OCI-LY3 (cell line): ENCODE measurements around the gene CACNA2D1.

Experiments
- H2AFZ ChIP-seq: fragments of 200-600, 300-600 bp; shearing (Covaris generic); 2 replicates; pipeline ENCODE4 v1.6.0; 2014; ENCODE audit warnings: antibody characterized with exemption, low read depth, low read length
- H3K27ac ChIP-seq: fragments of 200-600, 300-600 bp; sonication (generic); 2 replicates; pipeline ENCODE4 v1.5.1; 2014; ENCODE audit warnings: mild to moderate bottlenecking, low read length, moderate library complexity, mixed read lengths
- H3K27me3 ChIP-seq: fragments of 200-600, 300-600 bp; sonication (generic); 2 replicates; pipeline ENCODE4 v1.6.1; 2014; ENCODE audit warnings: low read depth, low read length, mixed read lengths
- H3K36me3 ChIP-seq: fragments of 200-600, 300-600 bp; sonication (generic); replicated peaks from 2 replicates; pipeline ENCODE3; 2014; ENCODE audit warnings: low read depth, low read length, mixed read lengths
- H3K4me1 ChIP-seq: fragments of 300-600, 200-600 bp; sonication (generic); 2 replicates; pipeline ENCODE4 v1.6.1; 2014; ENCODE audit warnings: low read length, mixed read lengths
- H3K4me2 ChIP-seq: fragments of 200-600, 300-600 bp; sonication (generic); 2 replicates; pipeline ENCODE4 v1.6.1; 2014; ENCODE audit warnings: low read length, mixed read lengths
- H3K4me3 ChIP-seq: fragments of 300-600, 200-600 bp; sonication (generic); 2 replicates; pipeline ENCODE4 v1.5.1; 2014; ENCODE audit warnings: antibody characterized with exemption, mild to moderate bottlenecking, low read length, moderate library complexity
- H3K79me2 ChIP-seq: fragments of 300-600, 200-600 bp; shearing (Covaris generic); 2 replicates; pipeline ENCODE4 v1.6.1; 2014; ENCODE audit warnings: mild to moderate bottlenecking, low read length, mixed read lengths
- H3K9ac ChIP-seq: fragments of 300-600, 200-600 bp; shearing (Covaris generic); 2 replicates; pipeline ENCODE4 v1.6.0; 2014; ENCODE audit warnings: mild to moderate bottlenecking, low read length, moderate library complexity
- H3K9me3 ChIP-seq: fragments of 200-600, 300-600 bp; shearing (Covaris generic); 2 replicates; pipeline ENCODE4 v1.6.1; 2014; ENCODE audit warnings: low read length, mixed read lengths; ENCODE audit not compliant: insufficient read depth
- H4K20me1 ChIP-seq: fragments of 200-600, 300-600 bp; sonication (generic); 2 replicates; pipeline ENCODE4 v1.6.1; 2016; ENCODE audit warnings: low read length, mixed read lengths; ENCODE audit not compliant: insufficient read depth
- EZH2phosphoT487 ChIP-seq: fragments of 200-600 bp; shearing (Covaris generic); IDR thresholded peaks from 2 replicates; pipeline ENCODE4 v1.6.1; 2018; ENCODE audit warnings: antibody characterized with exemption, mixed run types, low read depth
- TF ChIP-seq, protein P1 (sequence below): fragments of 200-600, 300-600 bp; sonication (generic); IDR thresholded peaks from 2 replicates; pipeline ENCODE4 v1.5.1; 2014; ENCODE audit warnings: antibody characterized with exemption, low read length, low read depth

The CACNA2D1 gene

DNA sequence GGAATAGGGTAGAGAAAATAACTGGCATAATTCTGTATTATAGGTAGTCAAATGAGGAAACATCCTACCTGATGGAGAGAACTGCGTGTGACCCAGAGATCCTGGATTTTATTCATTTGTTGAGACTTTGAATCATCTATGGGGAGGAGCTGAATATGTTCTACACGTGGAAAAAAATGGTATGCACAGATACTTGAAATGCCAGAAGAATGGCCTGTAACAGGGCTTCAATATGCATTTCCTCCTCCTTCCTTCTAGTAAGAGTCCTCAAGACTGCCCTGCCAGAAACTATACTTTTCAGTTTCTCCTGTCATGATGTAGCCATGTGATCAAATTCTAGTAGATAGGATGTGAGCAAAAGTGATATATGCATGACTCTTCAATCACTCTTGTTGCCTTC is 372.1 kb downstream of the CACNA2D1 start:
- peaks cover 6% of the 10 kb centered on the region for H3K4me1 ChIP-seq
- H4K20me1 ChIP-seq = no peaks in the 10 kb centered on the region
- H3K9ac ChIP-seq = no peak overlapping the region
- no peak for TF ChIP-seq EZH2phosphoT487
- TF ChIP-seq, protein P1, sequence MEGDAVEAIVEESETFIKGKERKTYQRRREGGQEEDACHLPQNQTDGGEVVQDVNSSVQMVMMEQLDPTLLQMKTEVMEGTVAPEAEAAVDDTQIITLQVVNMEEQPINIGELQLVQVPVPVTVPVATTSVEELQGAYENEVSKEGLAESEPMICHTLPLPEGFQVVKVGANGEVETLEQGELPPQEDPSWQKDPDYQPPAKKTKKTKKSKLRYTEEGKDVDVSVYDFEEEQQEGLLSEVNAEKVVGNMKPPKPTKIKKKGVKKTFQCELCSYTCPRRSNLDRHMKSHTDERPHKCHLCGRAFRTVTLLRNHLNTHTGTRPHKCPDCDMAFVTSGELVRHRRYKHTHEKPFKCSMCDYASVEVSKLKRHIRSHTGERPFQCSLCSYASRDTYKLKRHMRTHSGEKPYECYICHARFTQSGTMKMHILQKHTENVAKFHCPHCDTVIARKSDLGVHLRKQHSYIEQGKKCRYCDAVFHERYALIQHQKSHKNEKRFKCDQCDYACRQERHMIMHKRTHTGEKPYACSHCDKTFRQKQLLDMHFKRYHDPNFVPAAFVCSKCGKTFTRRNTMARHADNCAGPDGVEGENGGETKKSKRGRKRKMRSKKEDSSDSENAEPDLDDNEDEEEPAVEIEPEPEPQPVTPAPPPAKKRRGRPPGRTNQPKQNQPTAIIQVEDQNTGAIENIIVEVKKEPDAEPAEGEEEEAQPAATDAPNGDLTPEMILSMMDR = no peak
- no peaks in the 10 kb centered on the region for H3K9me3 ChIP-seq
- H3K27me3 ChIP-seq = no peaks in the 10 kb centered on the region
- H2AFZ ChIP-seq = no peak overlapping the region
- peaks cover 4% of the 10 kb centered on the region for H3K36me3 ChIP-seq
- H3K4me2 ChIP-seq = no peak overlapping the region
- H3K79me2 ChIP-seq = no peaks in the 10 kb centered on the region
- H3K4me3 ChIP-seq = no peak overlapping the region
- H3K27ac ChIP-seq = no peak overlapping the region

DNA sequence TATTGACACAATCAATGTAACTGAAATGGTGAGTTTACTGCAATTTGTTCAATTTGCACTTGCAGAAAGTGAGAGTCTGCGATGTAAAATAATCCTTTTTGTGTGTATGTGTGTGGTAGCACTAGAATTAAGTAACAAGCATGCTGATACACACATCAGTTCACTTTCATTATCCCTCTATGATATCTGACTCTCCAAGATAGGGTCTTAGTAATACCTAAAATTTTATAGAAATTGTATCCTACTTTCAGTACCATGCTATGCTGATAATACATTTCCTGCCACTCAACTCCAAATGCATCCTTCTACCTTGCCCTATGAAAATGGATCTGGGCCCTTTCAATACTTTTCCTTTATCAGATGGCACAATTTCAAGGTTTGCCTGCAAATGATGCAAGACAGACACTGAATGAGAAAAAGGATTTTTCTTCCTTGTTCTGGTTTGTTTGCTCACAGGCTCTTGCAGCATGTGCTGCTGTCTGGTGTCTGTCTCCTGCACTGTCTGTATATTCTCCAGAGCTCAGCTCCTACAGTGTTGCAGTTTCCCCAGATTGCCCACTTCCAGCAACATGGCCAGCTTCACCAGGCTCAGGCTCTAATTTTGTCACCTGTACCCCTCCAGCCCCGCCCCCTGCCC is 375.8 kb downstream of the CACNA2D1 start:
- TF ChIP-seq, protein P1 = no peak
- no peak for TF ChIP-seq EZH2phosphoT487
- H3K27ac ChIP-seq = no peak overlapping the region

DNA sequence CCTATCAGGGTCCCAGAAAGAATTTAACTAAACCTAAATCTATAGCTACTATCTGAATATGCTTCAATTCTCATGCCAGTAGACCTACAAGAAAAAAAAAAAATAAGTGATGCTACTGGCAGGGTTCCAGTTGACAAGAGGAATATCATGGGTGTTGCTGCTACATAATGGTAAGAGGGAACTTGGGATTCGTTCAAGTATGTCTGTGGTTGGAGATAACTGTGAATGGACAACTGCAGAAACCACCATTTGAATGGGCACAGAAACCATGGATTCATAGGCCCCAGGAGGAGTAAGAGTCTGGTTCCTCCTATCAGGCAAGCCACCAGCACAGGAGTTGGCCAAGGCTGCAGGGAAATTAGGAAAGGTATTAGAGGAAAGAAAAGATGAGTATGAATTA is 386.1 kb downstream of the CACNA2D1 start:
- Histone ChIP-seq H3K27me3 (no peaks in the 10 kb centered on the region), H4K20me1 (no peaks in the 10 kb centered on the region), H3K27ac (0 out of 2 replicates have a peak overlapping the region, but pooled peaks have one; percentile 2)

More for the DNA sequence above, 375.8 kb downstream of the CACNA2D1 start:
- no peaks in the 10 kb centered on the region for H3K36me3 ChIP-seq
- H4K20me1 ChIP-seq = no peaks in the 10 kb centered on the region
- no peaks in the 10 kb centered on the region for H3K79me2 ChIP-seq
- H3K27me3 ChIP-seq = no peaks in the 10 kb centered on the region
- H2AFZ ChIP-seq = no peak overlapping the region
- H3K4me2 ChIP-seq = no peak overlapping the region
- no peak overlapping the region for H3K4me3 ChIP-seq
- H3K9ac ChIP-seq = no peak overlapping the region
- H3K9me3 ChIP-seq = no peaks in the 10 kb centered on the region
- H3K4me1 ChIP-seq = peaks cover 6% of the 10 kb centered on the region

DNA sequence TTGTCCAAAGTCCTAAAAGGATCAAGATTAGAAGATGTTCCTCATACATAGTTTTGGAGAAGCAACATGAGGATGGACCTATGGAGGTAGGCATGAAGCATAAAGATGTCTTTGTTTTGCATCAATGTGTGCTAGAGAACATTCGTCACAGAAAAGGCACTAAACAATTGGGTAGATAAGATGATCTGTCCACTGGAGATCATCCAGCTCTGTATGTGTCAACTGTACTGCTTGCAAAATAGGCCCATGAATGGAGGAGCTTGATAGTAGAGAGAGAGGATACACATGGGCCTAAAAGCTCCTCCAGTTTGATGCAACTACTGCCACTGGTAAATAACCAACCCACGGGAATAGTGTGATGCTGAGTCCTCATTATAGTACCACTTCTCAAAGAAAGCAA is 387.3 kb downstream of the CACNA2D1 start:
- TF ChIP-seq EZH2phosphoT487 = no peak
- TF ChIP-seq, protein P1 = no peak

More for the DNA sequence above, 386.1 kb downstream of the CACNA2D1 start:
- Histone ChIP-seq H3K4me1 (peaks cover 49% of the 10 kb centered on the region), H3K4me3 (no peak overlapping the region), H3K9ac (no peak overlapping the region), H2AFZ (no peak overlapping the region), H3K9me3 (no peaks in the 10 kb centered on the region), H3K79me2 (no peaks in the 10 kb centered on the region), H3K4me2 (peak overlapping the region; percentile 30; the same call in 1 of the 2 replicates), H3K36me3 (no peaks in the 10 kb centered on the region)
- TF ChIP-seq, protein P1 = no peak
- TF ChIP-seq EZH2phosphoT487 = no peak

More for the DNA sequence above, 387.3 kb downstream of the CACNA2D1 start:
- no peaks in the 10 kb centered on the region for H3K79me2 ChIP-seq
- H3K4me2 ChIP-seq = 0 out of 2 replicates have a peak overlapping the region, but pooled peaks have one; percentile 30
- H3K27me3 ChIP-seq = no peaks in the 10 kb centered on the region
- no peak overlapping the region for H3K27ac ChIP-seq
- no peak overlapping the region for H3K9ac ChIP-seq
- H3K4me1 ChIP-seq = peaks cover 39% of the 10 kb centered on the region
- no peak overlapping the region for H3K4me3 ChIP-seq
- H2AFZ ChIP-seq = no peak overlapping the region
- H4K20me1 ChIP-seq = no peaks in the 10 kb centered on the region
- no peaks in the 10 kb centered on the region for H3K36me3 ChIP-seq
- H3K9me3 ChIP-seq = no peaks in the 10 kb centered on the region
